Body of pancreas (tissue), 4 donors: Measurements from ENCODE around the gene LRRC2. TPM values are rescaled to one million over a fixed set of nuclear protein-coding genes. Genes with fewer than 3 reads are reported as not detected.

Source experiments
- ATAC-seq: fragments of 150-250 bp; one replicate; pipeline ENCODE4 v1.9.1; 2016
- DNase-seq, 4 donors: peaks; one replicate each; pipeline ENCODE4 v3.0.0-alpha.2; 2019
- H3K27ac ChIP-seq, 4 donors: fragments of 200-600 bp; sonication (generic); 1 replicate in 3 of 4; 2 replicates in 1 of 4; pipeline versions ENCODE4 v1.5.1 to v1.6.1; 2016 to 2019; ENCODE audit warnings: mild to moderate bottlenecking in 1 of 4, mixed read lengths in 1 of 4, moderate library complexity in 1 of 4
- H3K27me3 ChIP-seq, 2 donors: fragments of 200-600 bp; sonication (generic); one replicate each; pipeline ENCODE4 v1.6.0; 2016; ENCODE audit warnings: mild to moderate bottlenecking in 1 of 2
- H3K36me3 ChIP-seq, 2 donors: fragments of 200-600 bp; sonication (generic); replicated peaks in 1 of 2; 2 replicates each; pipeline ENCODE4 v1.5.1; 2016; ENCODE audit warnings: low read depth in 2 of 2; ENCODE audit not compliant: insufficient read depth in 1 of 2
- H3K4me1 ChIP-seq: fragments of 200-600 bp; sonication (generic); one replicate; pipeline ENCODE4 v1.6.0; 2016
- H3K4me3 ChIP-seq, 2 donors: fragments of 200-600 bp; sonication (generic); 1 replicate in 1 of 2; 2 replicates in 1 of 2; pipeline ENCODE4 v1.5.1; 2016 to 2019
- H3K9me3 ChIP-seq, 3 donors: fragments of 200-600 bp; sonication (generic); 1 replicate in 2 of 3; 2 replicates in 1 of 3; pipeline ENCODE4 v1.5.1; 2016
- POLR2A ChIP-seq, 3 donors: fragments of 450-650 bp; IDR thresholded peaks; one replicate each; pipeline ENCODE4 v1.6.1; 2016; ENCODE audit warnings: antibody characterized with exemption in 3 of 3, mild to moderate bottlenecking in 2 of 3
- WGBS, 2 donors: methylation state at CpG; one replicate each; pipeline ENCODE4 v1.1.5; 2017; 5-methylcytosine and 5-hydroxymethylcytosine counted together
- intact Hi-C: fragments of 100-400 bp; cut with DNase I; formaldehyde crosslinking; loops from one replicate; pipeline ENCODE4 v1.15.1; 2023
- total RNA-seq, 2 donors: library from RNA; depleted of rRNA; stranded (reverse); fragments of >200 nt; gene quantifications; one replicate each; pipeline ENCODE4 v1.1.0, GENCODE V29; 2016
- TF ChIP-seq, protein P1 (sequence below), 7 experiments: fragments of 450-650 bp in 4 of 7; fragments of 200-600 bp in 3 of 7; sonication (generic) in 3 of 7; IDR thresholded peaks; one replicate each; pipeline ENCODE4 v1.5.1; 2016 to 2019; ENCODE audit warnings: antibody characterized with exemption in 7 of 7

Gene LRRC2
- total RNA-seq, 2 donors from 2014 or later = 1.8 to 2.3 TPM

DNA sequence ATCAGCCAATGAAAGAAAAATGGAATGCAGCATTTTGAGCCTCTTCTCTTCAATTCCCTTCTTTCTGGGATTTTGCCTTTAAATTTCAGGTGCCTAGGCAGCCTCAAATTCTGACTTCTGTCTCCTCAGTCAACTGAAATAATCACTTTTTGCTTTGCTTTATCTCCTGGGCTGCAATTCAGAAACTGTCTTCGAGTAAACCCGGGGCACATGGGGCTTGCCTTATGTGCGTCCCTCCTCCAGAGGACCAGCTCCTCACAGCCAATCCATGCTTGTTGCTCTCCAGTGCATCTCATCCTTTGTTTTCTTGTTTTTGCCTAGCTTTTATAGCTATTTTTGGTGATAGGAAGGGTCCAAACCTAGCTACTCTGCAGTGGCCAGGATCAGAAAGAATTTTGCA, 59.6 kb downstream of the LRRC2 start:
- no peak for TF ChIP-seq POLR2A (IDR thresholded peaks at IDR 0.05)
- DNase-seq (no peak), ATAC-seq (no peak)
- intact Hi-C loops = no loop called here
- H3K9me3 ChIP-seq = no peaks in the 10 kb centered on the region
- no peaks in the 10 kb centered on the region for H3K4me1 ChIP-seq
- no peaks in the 10 kb centered on the region for H3K27me3 ChIP-seq
- 78 to 84% methylated on average over 3 of the region's 3 CpGs for WGBS, 2 donors
- no peaks in the 10 kb centered on the region for H3K36me3 ChIP-seq
- no peak overlapping the region for H3K27ac ChIP-seq
- H3K4me3 ChIP-seq = no peak overlapping the region

DNA sequence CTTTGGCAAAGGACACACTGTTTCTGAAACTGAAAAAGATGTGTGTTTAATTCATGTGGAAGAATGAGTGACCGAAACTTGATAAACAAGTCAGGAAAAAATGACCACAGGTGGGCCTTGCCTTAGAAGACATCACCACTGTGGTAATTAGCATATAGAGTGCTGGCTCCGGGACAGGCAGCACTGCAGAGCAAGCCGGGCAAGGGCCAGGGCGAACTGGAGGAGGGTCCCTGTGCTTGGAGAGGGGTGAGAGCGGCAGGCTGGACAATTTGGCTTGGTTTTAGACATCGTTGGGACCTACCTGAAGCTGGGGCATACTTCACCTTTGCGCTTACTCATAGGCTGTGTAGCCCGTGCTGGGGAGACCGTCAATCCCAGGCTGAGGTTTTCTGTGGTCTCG, 60.1 kb downstream of the LRRC2 start:
- ATAC-seq (no peak), DNase-seq (no peak)
- Histone ChIP-seq H3K36me3 (no peaks in the 10 kb centered on the region), H3K27ac (no peak overlapping the region), H3K9me3 (no peaks in the 10 kb centered on the region), H3K4me3 (no peak overlapping the region), H3K27me3 (no peaks in the 10 kb centered on the region), H3K4me1 (no peaks in the 10 kb centered on the region)
- intact Hi-C loops = no loop called here
- TF ChIP-seq, protein P1, sequence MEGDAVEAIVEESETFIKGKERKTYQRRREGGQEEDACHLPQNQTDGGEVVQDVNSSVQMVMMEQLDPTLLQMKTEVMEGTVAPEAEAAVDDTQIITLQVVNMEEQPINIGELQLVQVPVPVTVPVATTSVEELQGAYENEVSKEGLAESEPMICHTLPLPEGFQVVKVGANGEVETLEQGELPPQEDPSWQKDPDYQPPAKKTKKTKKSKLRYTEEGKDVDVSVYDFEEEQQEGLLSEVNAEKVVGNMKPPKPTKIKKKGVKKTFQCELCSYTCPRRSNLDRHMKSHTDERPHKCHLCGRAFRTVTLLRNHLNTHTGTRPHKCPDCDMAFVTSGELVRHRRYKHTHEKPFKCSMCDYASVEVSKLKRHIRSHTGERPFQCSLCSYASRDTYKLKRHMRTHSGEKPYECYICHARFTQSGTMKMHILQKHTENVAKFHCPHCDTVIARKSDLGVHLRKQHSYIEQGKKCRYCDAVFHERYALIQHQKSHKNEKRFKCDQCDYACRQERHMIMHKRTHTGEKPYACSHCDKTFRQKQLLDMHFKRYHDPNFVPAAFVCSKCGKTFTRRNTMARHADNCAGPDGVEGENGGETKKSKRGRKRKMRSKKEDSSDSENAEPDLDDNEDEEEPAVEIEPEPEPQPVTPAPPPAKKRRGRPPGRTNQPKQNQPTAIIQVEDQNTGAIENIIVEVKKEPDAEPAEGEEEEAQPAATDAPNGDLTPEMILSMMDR (IDR thresholded peaks at IDR 0.05) = no peak
- TF ChIP-seq POLR2A (IDR thresholded peaks at IDR 0.05) = no peak
- WGBS, 2 donors = 85% methylated on average over 8 to 10 of the region's 10 CpGs

DNA sequence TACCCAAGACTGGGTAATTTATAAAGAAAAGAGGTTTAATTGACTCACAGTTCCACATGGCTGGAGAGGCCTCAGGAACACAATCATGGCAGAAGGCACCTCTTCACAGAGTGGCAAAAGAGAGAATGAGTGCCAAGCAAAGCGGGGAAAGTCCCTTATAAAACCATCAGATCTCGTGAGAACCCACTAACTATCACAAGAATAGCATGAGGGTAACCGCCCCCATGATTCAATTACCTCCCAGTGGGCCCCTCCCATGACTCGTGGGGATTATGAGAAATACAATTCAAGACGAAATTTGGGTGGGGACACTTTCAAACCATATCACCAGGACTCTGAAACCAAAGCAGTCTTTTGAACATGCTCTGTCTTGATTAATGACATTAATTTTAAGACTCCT, 61.3 kb downstream of the LRRC2 start:
- TF ChIP-seq, protein P1 (IDR thresholded peaks at IDR 0.05) = no peak
- TF ChIP-seq POLR2A (IDR thresholded peaks at IDR 0.05) = no peak
- Histone ChIP-seq H3K9me3 (no peaks in the 10 kb centered on the region), H3K4me1 (no peaks in the 10 kb centered on the region), H3K27me3 (no peaks in the 10 kb centered on the region), H3K4me3 (no peak overlapping the region), H3K36me3 (no peaks in the 10 kb centered on the region), H3K27ac (no peak overlapping the region)
- ATAC-seq (no peak), DNase-seq (no peak)
- 72 to 76% methylated on average over 5 of the region's 5 CpGs for WGBS, 2 donors
- intact Hi-C loops = no loop called here

DNA sequence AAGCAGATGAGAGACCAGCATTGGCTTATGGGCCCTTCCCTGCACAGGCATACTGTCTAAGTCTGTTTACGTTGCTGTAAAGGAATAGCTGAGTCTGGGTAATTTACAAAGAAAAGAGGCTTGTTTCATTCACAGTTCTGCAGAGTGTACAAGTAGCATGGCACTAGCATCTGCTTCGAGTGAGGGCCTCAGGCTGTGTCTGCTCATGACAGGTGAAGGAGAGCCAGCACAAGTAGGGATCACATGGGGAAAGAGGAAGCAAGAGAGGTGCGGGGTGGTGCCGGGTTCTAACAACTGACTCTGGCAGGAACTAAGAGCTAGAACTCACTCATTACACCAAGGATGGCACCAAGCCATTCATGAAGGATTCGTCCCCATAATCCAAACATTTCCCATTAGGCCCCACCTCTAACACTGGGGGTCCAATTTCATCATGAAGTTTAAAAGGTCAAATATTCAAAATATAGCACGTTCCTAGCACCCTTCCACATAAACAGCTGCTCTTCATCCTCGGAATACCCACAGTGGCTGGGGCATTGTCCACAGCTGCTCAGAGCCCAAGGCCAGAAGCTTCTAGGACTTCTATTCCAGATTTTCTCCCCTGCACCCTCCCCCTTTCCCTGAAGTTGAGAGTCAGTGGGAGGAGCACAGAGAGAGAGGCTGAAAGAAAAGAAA, 62.8 kb downstream of the LRRC2 start:
- WGBS, 2 donors = 64 to 73% methylated on average over 7 of the region's 7 CpGs
- ATAC-seq (no peak), DNase-seq (no peak)
- Histone ChIP-seq H3K36me3 (no peaks in the 10 kb centered on the region), H3K4me1 (no peaks in the 10 kb centered on the region), H3K27ac (no peak overlapping the region), H3K9me3 (no peaks in the 10 kb centered on the region), H3K4me3 (no peak overlapping the region), H3K27me3 (no peaks in the 10 kb centered on the region)
- TF ChIP-seq, protein P1 (IDR thresholded peaks at IDR 0.05) = no peak
- TF ChIP-seq POLR2A (IDR thresholded peaks at IDR 0.05) = no peak
- intact Hi-C loops = no loop called here

DNA sequence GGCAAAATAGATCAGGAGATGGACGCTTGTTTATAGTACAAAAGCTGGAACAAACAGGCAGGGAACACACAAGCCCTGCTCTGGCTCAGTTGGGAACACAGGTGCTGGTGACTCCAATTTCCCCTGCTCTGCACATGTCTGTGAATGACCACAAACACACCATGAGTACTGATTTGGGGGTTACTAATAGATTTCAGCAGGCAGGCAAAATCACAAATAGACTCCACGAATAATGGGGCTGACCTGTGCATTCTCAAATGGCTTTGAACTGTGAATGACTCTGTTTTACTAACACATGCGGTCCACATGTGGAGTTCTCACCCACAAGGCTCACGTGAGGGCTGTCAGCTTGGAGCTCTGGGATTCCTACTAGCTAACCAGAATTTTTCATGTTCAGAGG, 64.4 kb downstream of the LRRC2 start:
- TF ChIP-seq POLR2A (IDR thresholded peaks at IDR 0.05) = no peak
- TF ChIP-seq, protein P1 (IDR thresholded peaks at IDR 0.05) = no peak
- H3K27me3 ChIP-seq = no peaks in the 10 kb centered on the region
- no peaks in the 10 kb centered on the region for H3K9me3 ChIP-seq
- intact Hi-C loops = no loop called here
- H3K4me3 ChIP-seq = no peak overlapping the region
- ATAC-seq (no peak), DNase-seq (no peak)
- H3K4me1 ChIP-seq = no peaks in the 10 kb centered on the region
- WGBS, 2 donors = 73 to 76% methylated on average over 4 of the region's 4 CpGs
- no peaks in the 10 kb centered on the region for H3K36me3 ChIP-seq
- no peak overlapping the region for H3K27ac ChIP-seq
